GM18868 (cell line): ENCODE results near the gene SYNPO.
A peak's percentile ranks its signal among the peaks of the same experiment; 100 is the strongest.

Experiments used
- ATAC-seq: cut with Tn5 transposase; IDR thresholded peaks from one replicate; pipeline ENCODE4 v1.9.1; 2021; ENCODE audit warnings: mild to moderate bottlenecking, moderate library complexity; ENCODE audit not compliant: unreplicated experiment

Gene SYNPO

GRCh38 chr5:150624334-150625163 is 15.9 kb upstream of the SYNPO start:
- ATAC-seq = peak; percentile 41

DNA sequence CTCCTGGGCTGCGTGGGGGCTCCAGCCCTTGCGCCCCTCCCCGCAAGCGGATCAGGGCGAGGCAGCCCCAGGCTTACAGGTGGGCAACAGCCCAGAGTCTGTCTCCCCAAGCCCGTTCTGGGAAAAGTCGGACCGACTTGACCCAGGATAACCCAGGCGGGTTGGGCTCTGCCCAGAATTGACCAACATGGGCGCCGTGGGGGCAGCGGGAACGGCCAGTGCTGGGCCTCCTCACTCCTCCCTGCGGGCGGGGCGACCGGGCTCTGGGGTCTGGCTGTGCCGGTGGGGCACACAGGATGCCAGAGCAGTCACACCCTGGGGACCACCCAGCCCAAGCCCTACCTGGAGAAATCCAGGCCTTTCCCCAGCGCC is 15.3 kb upstream of the SYNPO start:
- ATAC-seq = no peak

GRCh38 chr5:150625831-150626746 is 14.4 kb upstream of the SYNPO start:
- ATAC-seq = peak; percentile 54

DNA sequence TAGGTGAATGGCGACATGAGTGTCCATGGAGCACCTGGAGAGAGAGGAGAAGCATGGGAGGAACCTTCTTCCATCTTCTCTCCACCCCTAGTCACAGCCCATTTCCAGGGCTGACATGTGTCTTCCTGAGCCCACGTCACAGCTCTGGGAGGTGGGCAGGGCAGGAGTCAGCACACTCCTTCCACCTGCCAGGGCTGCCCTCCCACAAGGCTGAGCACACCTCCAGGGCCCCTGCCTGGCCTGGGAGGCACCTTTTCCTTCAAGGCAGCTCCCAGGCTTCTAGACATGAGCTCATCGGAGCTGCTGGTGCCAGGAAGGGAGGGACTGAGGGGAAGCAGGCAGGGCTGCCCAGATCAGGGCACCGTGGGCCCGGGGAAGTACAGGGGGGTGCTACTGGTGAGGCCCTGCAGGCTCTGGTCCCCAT is 13.6 kb upstream of the SYNPO start:
- no peak for ATAC-seq

DNA sequence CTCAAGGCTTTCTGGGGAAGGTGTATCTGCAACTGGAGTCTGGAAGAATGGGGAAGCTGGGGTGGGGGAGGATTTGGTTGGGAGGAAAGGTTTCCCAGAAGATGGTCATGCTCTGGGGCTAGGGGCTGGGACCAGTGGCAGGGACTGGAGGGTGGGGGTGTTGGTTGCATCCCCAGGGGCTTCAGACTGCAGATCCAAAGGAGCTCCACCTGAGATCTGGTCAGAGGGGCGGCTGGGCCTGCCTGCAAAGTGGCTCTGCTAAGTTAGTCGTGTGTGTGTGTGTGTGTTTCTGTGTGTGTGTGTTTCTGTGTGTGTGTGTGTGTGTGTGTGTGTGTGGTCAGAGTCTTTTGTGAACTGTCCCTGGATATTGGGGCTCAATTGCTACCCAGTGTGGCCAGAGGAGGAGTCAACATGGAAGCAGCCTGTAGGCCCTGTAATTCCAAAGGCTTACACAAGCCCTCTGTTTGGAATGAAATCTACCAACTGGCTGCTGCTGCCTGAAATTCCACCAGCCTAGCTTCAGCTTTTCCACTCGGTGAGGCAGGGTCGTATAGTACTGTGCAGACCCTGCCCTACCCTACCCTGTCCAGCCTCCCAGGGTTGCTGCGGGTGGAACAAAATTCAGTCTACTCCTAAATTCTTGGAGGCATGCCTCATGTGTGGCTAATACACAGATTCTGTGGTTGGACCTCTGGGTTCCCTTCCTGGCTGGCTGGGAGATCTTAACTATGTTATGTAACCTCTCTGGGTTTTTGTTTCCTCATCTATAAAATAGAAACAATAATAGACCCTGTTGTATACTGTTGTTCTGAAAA is 12.5 kb upstream of the SYNPO start:
- no peak for ATAC-seq

GRCh38 chr5:150628936-150629485 is 11.4 kb upstream of the SYNPO start:
- ATAC-seq = no peak

GRCh38 chr5:150630016-150630415 is 10.4 kb upstream of the SYNPO start:
- no peak for ATAC-seq

DNA sequence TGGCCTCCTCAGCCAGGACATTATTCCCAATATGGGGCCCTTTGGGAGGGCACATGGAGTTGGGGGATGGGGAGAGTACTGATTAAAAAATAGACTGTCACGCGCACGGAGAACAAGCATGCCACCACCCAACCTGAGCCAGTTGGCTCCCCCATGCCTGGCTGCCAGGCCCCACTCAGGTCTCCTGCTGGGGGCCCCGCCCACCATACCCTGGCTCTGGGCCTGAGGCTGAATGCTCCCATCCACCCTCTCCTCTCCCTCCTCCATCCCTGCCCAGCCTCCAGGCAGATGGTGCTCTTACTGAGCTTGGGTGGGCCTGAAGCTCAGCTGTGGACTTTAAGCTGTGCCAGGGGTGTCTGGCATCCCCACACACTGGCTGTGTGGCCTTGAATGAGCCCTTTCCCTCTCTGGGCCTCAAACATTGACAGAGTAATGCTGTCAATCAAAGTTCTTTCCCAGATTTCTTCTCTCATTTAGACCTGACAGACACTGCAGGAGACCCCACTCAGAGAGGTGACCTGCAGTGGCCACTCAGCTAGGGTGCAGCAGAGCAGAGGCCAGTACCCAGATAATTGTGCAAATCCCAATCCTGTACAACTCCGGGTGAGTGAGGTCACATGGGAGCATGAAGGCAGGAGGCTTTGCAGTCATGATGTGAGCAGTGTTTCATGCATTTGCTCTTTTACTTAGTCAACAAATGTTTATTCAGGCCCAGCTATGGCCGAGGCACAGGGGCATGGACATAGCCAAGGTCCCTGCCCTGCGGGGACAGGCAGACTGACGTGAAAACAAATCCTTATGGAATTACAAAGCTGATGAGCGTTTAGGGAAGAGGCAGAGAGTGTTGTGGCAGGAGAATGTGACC is 9.8 kb upstream of the SYNPO start:
- ATAC-seq = no peak

DNA sequence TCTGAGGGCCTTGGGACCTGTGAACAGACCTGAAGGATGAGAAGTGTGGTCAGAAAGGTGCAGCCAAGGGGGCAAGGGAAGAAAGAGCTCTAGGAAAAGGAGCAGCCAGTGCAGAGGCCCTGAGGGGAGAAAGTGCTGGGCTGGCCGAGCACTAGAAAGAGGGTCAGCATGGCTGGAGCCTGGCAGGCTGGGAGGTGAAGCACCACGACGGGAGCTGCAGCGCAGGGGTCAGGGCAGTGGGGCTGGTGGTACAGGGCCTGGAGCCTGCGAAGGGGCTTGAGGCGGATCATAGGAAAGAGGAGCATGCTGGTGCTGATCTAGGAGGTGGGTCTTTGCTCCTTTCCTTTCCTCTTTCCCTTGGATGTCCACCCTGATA is 9.1 kb upstream of the SYNPO start:
- ATAC-seq = no peak

GRCh38 chr5:150632305-150633160 is 7.9 kb upstream of the SYNPO start:
- ATAC-seq = no peak

- ATAC-seq = no peak
These were observed 7.0 kb upstream of the SYNPO start for GRCh38 chr5:150633429-150633828.

DNA sequence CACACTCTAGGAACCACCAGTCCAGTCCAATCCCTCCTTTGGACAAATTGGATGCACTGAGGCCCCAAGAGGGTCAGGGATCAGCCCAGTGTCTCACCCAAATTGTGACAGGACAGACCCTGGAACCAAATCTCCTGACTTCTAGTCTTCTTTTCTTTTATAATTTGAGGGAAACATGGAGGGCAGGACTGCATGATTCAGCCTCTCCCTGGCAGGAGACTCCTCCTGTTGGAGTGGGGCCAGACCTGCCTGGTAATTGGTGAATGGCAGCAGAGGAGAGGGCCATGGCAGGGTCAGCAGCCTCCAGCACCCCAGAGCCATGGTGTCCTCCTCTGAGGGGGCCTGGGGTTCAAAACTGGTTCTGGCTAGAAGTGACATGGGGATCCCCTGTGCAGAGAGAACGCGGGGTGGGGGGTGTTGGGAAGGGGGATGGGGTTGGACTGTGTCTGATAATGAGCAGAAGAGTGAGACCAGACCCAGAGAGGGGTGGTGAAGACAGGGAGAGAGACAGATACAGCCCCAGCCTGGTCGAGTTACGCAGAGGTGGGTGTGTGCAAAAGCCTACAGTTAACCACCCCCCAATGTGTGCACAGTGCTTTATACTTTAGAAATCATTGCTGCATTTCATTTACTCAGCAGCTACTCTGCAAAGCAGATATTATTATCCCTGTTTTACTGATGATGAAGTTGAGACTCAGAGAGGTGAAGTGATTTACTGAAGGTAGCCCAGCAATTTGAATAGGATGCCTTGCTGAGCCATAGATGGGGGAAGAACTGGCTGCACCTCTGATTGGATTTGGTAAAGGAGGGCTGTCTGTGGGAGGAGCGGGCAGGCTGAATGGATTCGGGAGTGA is 3.8 kb upstream of the SYNPO start:
- ATAC-seq = no peak

GRCh38 chr5:150637245-150638052 is 3.0 kb upstream of the SYNPO start:
- ATAC-seq = no peak

- ATAC-seq = no peak
These were observed 2.4 kb upstream of the SYNPO start for GRCh38 chr5:150638053-150638444.

DNA sequence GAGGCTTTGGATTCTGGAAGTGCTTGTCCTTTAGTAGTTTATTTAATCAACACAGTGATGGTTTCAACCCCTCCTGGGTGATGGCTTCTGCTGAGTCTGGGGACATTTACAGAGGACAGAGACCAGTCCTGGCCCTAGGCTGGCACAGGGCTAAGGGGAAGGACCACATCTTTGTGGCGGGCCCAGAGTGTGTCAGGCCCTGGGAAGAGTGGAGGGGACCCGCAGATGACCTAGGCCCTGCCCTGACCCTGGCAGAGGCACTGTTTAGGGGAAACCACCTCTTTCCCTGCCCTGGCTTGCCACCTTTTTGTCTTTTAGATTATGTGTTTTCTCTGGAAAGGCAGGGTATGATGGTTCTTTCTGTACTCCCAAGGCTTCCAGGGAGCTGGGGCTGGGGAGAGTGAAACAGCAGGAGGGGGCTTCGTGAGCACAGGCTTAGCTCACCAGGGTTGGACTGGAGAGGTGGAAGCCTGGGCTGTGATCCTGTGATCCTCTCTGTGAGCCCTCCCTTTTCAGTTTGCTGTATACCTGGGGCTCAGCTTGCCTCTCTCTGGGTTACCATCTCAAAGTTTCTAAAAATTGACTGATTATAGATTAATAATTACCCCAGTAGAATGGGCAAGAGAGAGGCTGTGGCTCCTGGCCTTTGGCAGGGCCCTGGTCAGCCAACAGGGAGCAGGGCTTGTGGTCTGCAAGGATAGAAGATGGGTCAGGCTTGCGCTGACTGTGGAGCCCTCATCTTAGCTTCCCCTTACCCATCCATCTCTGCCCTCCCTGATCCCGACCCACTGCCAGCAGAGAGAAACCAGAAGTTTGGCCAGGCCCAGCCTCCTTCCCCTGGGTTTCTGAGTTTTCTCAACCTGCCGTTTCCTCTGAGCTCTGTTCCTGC is 1.7 kb upstream of the SYNPO start:
- ATAC-seq = no peak

DNA sequence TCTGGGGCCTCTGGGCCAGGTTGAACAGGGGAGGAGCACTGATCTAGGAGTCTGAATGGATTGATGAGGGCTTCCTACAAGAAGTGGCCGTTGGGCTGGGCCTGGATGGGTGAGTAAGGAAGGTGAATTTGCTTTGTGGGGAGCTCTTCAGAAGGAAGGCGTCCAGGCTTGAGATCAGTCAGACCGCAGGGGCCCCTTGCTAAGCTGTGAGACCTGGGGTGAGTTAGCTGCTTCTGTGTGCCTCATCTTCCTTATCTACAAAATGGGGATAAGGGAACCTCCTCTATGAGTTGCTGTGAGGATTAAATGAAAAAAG is 1.1 kb upstream of the SYNPO start:
- ATAC-seq = no peak
